ENCODE data around the gene CNGB1. TPM values are rescaled to one million over a fixed set of nuclear protein-coding genes. Genes with fewer than 3 reads are reported as not detected.

The CNGB1 gene
- total RNA-seq, 2 experiments from 2014 or later, result not detected

GRCh38 chr16:57941016-57941664, 29.8 kb downstream of the CNGB1 start:
- H3K36me3 Mint-ChIP-seq (ENCODE audit: low read depth), result no peaks in the 10 kb centered on the region
- TF ChIP-seq CTCF (IDR thresholded peaks at IDR 0.05), result no peak
- Histone ChIP-seq H3K36me3 (ENCODE audit: insufficient read depth, low read length) (no peaks in the 10 kb centered on the region), H3K4me1 (ENCODE audit: insufficient read depth, low read length) (no peaks in the 10 kb centered on the region), H3K4me3 (ENCODE audit: low read length) (no peak overlapping the region), H3K27me3 (ENCODE audit: control insufficient read depth in 1 of 2, insufficient read depth in 2 of 2, low read length in 2 of 2) (no peaks in the 10 kb centered on the region), H3K9me3 (ENCODE audit: control insufficient read depth in 1 of 2, insufficient read depth in 1 of 2, low read length in 2 of 2) (no peaks in the 10 kb centered on the region), H3K27ac (ENCODE audit: low read depth in 1 of 2, low read length in 2 of 2) (no peak overlapping the region)
- H3K4me1 Mint-ChIP-seq (ENCODE audit: low read depth), result no peaks in the 10 kb centered on the region
- H3K9me3 Mint-ChIP-seq, result no peaks in the 10 kb centered on the region
- no peak overlapping the region for H3K27ac Mint-ChIP-seq
- ATAC-seq (ENCODE audit: poor library complexity), result no peak
- peaks cover 5% of the 10 kb centered on the region for H3K27me3 Mint-ChIP-seq
- ChIA-PET CTCF (no interaction called here), POLR2A (no interaction called here)
- no peak for DNase-seq
- intact Hi-C loops (cut with DNase I, micrococcal nuclease), result no loop called here
- no peak overlapping the region for H3K4me3 Mint-ChIP-seq

GRCh38 chr16:57940382-57940966, 30.5 kb downstream of the CNGB1 start:
- Histone ChIP-seq H3K27ac (ENCODE audit: low read depth in 1 of 2, low read length in 2 of 2) (no peak overlapping the region), H3K4me1 (ENCODE audit: insufficient read depth, low read length) (no peaks in the 10 kb centered on the region), H3K4me3 (ENCODE audit: low read length) (no peak overlapping the region), H3K36me3 (ENCODE audit: insufficient read depth, low read length) (no peaks in the 10 kb centered on the region), H3K27me3 (ENCODE audit: control insufficient read depth in 1 of 2, insufficient read depth in 2 of 2, low read length in 2 of 2) (no peaks in the 10 kb centered on the region), H3K9me3 (ENCODE audit: control insufficient read depth in 1 of 2, insufficient read depth in 1 of 2, low read length in 2 of 2) (no peaks in the 10 kb centered on the region)
- Mint-ChIP-seq H3K27me3 (peaks cover 5% of the 10 kb centered on the region), H3K27ac (no peak overlapping the region), H3K4me3 (no peak overlapping the region), H3K36me3 (ENCODE audit: low read depth) (no peaks in the 10 kb centered on the region), H3K9me3 (no peaks in the 10 kb centered on the region), H3K4me1 (ENCODE audit: low read depth) (no peaks in the 10 kb centered on the region)
- DNase-seq, result no peak
- no peak for ATAC-seq (ENCODE audit: poor library complexity)
- TF ChIP-seq CTCF (IDR thresholded peaks at IDR 0.05), result no peak
- ChIA-PET POLR2A (no interaction called here), CTCF (no interaction called here)
- intact Hi-C loops (cut with DNase I, micrococcal nuclease), result no loop called here

- no peak for TF ChIP-seq CTCF (IDR thresholded peaks at IDR 0.05)
Observed at GRCh38 chr16:57939872-57940224, 31.1 kb downstream of the CNGB1 start.

More at GRCh38 chr16:57939872-57940224, 31.1 kb downstream of the CNGB1 start:
- no peak for ATAC-seq (ENCODE audit: poor library complexity)
- ChIA-PET POLR2A (no interaction called here), CTCF (no interaction called here)
- no peak for DNase-seq
- no peak overlapping the region for H3K4me3 Mint-ChIP-seq
- no peaks in the 10 kb centered on the region for H3K27me3 ChIP-seq (ENCODE audit: control insufficient read depth in 1 of 2, insufficient read depth in 2 of 2, low read length in 2 of 2)
- H3K4me3 ChIP-seq (ENCODE audit: low read length), result no peak overlapping the region
- no peaks in the 10 kb centered on the region for H3K4me1 Mint-ChIP-seq (ENCODE audit: low read depth)
- no peaks in the 10 kb centered on the region for H3K9me3 Mint-ChIP-seq
- intact Hi-C loops (cut with DNase I, micrococcal nuclease), result no loop called here
- peaks cover 5% of the 10 kb centered on the region for H3K27me3 Mint-ChIP-seq
- no peaks in the 10 kb centered on the region for H3K4me1 ChIP-seq (ENCODE audit: insufficient read depth, low read length)
- H3K9me3 ChIP-seq (ENCODE audit: control insufficient read depth in 1 of 2, insufficient read depth in 1 of 2, low read length in 2 of 2), result no peaks in the 10 kb centered on the region
- no peaks in the 10 kb centered on the region for H3K36me3 Mint-ChIP-seq (ENCODE audit: low read depth)
- no peaks in the 10 kb centered on the region for H3K36me3 ChIP-seq (ENCODE audit: insufficient read depth, low read length)
- no peak overlapping the region for H3K27ac ChIP-seq (ENCODE audit: low read depth in 1 of 2, low read length in 2 of 2)
- no peak overlapping the region for H3K27ac Mint-ChIP-seq
